Measurements from ENCODE around the gene NPTN. TPM values are rescaled to one million over a fixed set of nuclear protein-coding genes. Genes with fewer than 3 reads are reported as not detected.
A peak's percentile ranks its signal among the peaks of the same experiment; 100 is the strongest.
"Not testable (repeated sequence)": the region's sequence is repeated elsewhere in the genome, so short reads cannot be mapped to it uniquely, and the experiment has no call there.

Gene NPTN
- total RNA-seq, 1 experiment from 2014 or later, result 111 TPM

DNA sequence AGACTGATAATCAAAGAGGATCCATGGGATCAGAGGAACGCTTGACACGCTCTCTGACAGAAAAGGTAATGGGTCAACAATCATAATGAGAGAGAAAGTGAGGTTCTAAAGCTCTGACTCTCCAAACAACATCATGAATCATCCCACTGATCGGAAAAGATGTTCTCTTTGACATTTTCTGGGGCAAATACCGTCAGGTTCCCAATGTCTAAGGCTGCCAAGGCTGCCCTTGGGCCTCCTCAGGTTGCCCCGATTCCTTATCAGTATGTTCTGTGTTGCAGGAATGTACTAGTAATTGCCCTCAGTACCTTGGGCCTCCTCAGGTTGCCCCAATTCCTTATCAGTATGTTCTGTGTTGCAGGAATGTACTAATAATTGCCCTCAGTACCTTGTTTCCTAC, 60.9 kb downstream of the NPTN start:
- no peak for DNase-seq (ENCODE audit: low read depth)

GRCh38 chr15:73571346-73571745, 61.8 kb downstream of the NPTN start:
- DNase-seq (ENCODE audit: low read depth), result no peak

GRCh38 chr15:73570355-73571032, 62.7 kb downstream of the NPTN start:
- DNase-seq (ENCODE audit: low read depth), result no peak

GRCh38 chr15:73569361-73569760, 63.8 kb downstream of the NPTN start:
- DNase-seq (ENCODE audit: low read depth), result no peak

- peak; percentile 22 for DNase-seq (ENCODE audit: low read depth)
Observed at GRCh38 chr15:73568564-73569280, 64.5 kb downstream of the NPTN start.

DNA sequence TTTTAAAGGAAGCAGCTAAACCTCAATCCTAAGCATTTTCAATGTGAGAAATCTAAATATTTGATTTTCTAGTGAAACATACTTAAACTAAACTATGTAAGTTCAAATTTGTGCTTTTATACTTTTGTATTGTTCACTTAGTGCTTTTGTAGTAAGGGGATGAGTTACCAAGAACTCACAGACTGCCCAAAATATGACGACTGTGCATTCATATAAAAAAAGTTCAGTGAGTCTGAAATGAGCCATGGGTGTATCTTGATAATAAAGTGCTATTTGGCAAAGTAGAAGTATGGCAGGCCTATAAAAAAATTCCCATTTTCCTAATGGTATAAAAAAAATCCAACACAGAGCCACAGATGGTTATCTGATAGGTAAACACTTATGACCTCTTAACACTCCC, 66.2 kb downstream of the NPTN start:
- DNase-seq (ENCODE audit: low read depth), result no peak

DNA sequence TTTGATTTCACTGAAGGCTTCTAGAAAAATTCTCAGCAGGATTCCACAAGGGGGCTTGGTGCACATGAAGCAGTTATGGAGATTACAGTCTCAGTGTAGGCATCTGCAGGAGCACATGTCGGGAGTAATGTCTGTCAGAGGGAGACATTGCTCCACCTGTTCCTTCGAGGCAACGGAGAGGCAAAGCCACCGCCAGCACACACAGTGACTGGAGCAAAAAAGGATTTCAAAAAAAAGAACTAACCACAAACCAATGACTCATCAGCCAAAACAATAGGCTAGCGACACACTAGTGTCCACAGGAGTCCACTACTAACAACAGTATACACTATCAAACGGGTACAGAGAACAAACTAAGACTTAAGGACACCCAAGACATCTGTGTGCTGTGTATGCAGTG, 68.9 kb downstream of the NPTN start:
- DNase-seq (ENCODE audit: low read depth), result peak; percentile 93

DNA sequence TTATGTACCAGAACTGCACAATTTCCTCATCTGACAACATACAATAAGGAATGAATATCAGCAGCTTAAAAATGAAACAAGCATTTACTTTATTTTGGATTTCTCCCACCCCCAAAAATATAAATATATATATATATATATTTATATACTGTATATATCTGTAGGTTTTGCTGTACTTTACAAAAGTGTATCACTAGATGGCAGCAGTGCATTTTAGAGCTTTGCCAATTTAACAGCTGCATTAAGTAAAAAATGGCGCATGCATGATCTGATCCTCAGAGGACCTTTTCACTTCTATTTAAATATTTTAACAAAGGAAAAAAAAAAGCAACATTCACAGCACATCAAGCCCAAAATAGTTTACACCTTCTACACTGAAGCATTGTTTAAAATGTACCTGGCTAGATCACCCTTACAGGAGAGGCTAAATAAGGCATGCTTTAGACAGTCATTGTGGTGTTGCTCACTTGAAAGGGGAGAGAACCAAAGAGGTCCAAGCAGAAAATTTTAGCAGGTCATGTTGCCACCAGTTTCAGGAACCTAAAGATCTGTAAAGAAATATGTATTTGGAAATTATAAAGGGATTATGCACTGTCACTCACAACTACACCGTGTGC, 72.6 kb downstream of the NPTN start:
- peak; percentile 67 for DNase-seq (ENCODE audit: low read depth)

- DNase-seq (ENCODE audit: low read depth), result no peak
Observed at GRCh38 chr15:73558529-73558928, 74.7 kb downstream of the NPTN start.

DNA sequence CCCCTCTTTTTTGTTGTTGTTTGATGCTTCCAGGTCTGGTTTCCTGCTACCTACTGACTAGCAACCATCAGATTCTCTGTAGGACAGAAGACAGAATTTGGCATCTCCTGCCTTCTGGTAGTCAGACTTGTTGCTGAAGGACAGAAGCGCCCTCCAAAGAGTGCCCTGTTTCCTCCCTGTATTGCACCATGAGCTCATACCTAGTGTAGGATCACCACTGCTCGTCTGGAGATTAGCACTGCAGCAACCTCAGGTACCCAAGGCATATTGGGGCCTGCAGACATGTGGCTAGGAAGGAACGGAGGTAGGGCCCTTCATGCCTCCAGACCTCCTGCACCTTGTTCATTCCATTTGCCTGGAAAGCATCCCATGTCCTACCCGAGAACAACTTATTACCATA, 78.1 kb downstream of the NPTN start:
- no peak for DNase-seq (ENCODE audit: low read depth)

DNA sequence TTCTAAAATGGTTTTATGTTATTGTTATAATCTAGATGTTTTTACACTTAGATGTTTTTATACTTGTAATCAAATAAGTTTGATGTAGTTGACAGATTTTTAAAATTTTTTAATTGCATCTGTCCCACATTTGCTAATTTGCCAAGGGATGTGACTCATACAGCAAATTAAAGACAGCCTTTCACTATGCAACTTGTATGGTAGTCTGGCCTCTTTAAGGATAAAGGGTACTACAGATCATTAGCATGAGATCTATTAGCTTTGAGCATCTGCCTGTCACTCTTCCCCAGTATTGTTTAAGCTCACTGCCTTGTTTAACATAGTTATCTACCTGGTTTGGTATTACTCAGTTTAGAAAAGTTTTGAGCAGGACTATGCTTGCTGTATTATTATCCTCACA, 83.0 kb downstream of the NPTN start:
- DNase-seq (ENCODE audit: low read depth), result no peak

DNA sequence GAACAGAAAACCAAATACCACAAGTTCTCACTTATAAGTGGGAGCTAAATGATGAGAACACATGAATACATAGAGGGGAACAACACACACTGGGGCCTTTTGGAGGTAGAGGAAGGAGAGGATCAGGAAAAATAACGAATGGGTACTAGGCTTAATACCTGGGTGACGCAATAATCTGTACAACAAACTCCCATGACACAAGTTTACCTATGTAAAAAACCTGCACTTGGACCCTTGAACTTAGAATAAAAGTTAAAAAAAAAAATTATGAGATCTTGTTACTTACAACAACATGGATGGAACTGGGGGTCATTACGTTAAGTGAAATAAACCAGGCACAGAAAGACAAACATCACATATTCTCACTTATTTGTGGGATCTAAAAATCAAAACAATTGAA, 84.3 kb downstream of the NPTN start:
- not testable (repeated sequence) for DNase-seq (ENCODE audit: low read depth)

GRCh38 chr15:73541479-73541878, 91.7 kb downstream of the NPTN start:
- DNase-seq (ENCODE audit: low read depth), result no peak

DNA sequence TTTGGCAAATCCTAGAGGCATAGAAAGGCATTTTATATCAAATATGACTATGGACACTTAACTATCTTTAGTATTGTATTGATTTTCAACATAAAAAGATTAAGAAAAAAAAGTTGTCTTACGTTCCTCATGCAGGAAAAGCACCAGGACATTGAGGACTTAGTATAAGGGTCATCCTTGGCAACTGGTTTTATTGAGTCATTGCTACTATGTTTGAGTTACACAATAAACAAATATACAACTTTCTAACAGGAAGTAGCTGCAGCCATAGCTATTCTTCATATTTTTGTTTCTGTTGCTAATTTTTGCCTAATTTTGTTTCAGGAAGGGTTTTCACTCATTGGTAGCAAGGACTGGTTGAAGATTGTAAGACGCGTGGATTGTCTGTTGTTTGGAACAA, 93.0 kb downstream of the NPTN start:
- no peak for DNase-seq (ENCODE audit: low read depth)

GRCh38 chr15:73539212-73540128, 93.7 kb downstream of the NPTN start:
- no peak for DNase-seq (ENCODE audit: low read depth)

- no peak for DNase-seq (ENCODE audit: low read depth)
Observed at GRCh38 chr15:73538563-73539211, 94.5 kb downstream of the NPTN start.

GRCh38 chr15:73538123-73538522, 95.1 kb downstream of the NPTN start:
- DNase-seq (ENCODE audit: low read depth), result no peak

DNA sequence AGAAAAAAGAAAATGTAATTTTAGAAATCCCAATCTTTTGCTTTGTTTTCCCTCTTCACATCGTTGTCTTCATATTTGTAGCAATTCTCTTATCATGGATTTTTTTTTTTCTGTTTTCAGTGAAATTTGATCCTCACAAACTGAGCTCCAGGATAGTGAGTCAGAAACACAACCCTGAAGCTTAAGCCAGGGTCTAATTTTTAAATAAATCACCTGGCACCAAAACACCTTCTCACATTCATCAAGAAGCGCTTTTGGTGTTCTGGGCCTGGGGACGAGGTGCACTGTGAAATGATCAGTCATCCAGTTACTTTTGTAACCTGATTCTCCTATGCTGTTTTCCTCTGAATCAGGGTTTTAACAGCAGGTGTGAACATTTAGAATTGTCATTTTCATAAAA, 102.5 kb downstream of the NPTN start:
- DNase-seq (ENCODE audit: low read depth), result no peak

DNA sequence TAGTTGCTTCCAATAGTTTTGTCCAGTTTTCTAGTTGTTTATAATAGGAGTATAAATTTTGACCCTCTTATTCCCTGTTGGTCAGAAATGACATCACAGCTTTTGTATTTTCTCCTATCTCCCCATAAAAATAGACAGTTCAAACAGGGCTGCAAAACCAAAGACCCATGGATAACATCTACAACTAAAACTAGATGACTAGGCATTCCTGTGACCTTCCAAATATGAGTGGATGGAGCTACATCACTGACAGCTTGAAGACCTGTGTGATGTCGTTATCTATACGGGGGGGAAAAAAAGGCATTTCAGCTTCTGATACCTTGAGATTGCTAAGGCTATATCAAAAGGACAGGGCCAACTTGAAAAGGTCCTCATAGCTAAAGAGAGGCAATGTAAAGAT, 105.6 kb downstream of the NPTN start:
- no peak for DNase-seq (ENCODE audit: low read depth)

- no peak for DNase-seq (ENCODE audit: low read depth)
Observed at GRCh38 chr15:73524919-73525318, 108.3 kb downstream of the NPTN start.

- DNase-seq (ENCODE audit: low read depth), result no peak
Observed at GRCh38 chr15:73522011-73522410, 111.2 kb downstream of the NPTN start.

Data from LHCN-M2 (cell line).